AG08396 (cell line): ENCODE results near the gene NPR2.

Source experiments
- DNase-seq: peaks from one replicate; pipeline ENCODE4 v3.0.0; 2012; ENCODE audit warnings: low spot score, mixed read lengths

Gene NPR2

DNA sequence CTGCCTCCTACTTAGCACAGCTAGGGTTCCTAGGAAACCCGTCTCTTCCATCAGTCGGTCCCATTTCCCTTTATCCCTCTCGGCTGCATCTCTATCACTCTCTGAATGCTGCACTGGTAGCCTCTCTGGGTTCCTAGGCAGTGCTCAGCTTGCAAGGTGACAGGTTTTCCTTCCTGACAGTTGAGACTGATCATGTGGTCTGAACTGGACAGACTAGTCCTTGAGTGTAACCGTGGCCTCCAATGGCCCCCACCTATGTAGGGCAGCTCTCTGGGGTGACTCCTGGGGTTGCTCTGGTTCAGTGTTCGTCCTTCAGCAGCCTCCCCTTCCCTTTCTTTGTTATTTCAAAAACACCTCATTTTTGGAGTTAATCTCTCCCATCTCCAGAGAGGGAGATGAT is 41.4 kb downstream of the NPR2 start:
- no peak for DNase-seq

DNA sequence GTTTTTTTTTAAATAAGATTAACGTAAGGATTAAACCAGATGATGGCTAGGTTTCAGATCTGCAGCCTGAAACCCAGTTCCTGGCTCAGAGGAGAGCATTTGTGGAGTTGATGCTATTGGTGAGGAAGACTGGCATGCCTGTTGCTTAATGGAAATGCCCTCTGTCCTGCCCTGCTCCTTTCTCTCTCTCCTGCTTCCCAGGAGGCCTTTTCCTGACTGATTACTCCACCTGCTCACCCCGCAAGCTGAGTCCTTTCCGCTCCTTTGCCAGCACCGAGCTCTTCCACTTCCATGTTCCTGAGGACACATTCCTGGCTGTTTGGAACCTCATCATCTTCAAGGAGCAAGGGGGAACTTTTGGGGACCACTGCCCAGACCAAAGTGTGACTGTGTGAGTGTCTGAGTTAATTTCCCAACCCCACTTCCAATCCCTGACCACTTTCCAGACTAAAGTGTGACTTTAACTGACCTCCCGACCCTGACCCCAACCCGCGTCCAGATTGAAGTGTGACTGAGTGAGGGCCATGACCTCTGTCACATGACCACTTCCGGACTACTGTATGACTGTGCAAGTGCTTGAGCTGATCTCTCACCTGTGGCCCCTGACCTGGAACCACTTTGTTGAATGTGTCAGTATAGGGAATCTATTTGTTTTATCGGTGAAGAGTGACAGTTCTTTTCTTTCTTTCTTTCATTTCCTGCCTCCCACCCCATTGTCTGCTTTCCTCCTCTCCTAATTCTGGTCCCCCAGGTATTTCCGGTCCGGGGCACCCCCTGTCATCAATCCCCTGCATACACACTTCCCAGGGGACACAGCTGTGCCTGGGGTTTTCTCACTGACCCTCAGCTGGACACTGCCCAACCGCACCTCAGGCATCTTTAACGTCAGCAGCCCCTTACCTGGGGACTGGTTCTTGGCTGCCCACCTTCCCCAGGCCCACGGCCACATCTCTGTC is 43.1 kb downstream of the NPR2 start:
- no peak for DNase-seq

- no peak for DNase-seq
These were observed 43.8 kb downstream of the NPR2 start for GRCh38 chr9:35835216-35835632.

DNA sequence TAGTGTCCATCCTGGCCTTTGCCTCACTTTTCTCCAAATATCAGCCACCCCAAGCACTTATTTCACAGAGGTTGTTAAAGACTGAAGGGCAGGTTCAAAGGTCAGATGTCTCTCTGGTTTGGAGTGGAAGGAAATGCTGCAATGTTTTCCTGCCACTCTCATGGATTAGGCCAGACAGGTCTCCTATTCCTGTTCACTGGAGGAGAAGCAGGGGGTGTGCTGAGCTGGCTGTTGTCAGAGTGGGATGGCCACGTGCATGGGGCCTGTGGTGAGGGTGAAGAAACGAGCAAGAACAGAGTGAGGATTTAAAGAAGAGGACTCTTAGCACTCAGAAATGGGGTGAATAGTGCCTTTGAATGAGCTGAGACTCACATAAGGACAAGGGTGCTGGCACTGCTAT is 44.4 kb downstream of the NPR2 start:
- no peak for DNase-seq

DNA sequence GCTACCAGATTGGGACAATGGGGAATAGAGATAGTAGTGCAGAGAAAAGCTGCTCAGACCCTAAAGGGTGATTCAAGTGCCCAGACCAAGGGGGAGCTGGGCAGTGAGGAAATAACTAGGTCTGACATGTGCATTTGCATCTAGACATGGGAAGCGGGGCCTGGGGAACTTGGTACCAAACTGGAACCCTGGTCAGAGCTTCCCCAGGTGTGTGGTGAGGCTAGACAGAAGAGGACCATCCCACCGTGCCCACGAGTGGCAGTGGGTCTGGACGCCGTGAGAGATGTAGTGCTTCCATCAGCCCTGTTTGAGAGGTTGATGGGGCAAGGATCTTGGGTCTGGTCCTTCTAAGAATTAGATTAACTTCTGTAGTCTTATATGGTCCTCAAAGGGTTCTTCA is 45.2 kb downstream of the NPR2 start:
- DNase-seq, result no peak

DNA sequence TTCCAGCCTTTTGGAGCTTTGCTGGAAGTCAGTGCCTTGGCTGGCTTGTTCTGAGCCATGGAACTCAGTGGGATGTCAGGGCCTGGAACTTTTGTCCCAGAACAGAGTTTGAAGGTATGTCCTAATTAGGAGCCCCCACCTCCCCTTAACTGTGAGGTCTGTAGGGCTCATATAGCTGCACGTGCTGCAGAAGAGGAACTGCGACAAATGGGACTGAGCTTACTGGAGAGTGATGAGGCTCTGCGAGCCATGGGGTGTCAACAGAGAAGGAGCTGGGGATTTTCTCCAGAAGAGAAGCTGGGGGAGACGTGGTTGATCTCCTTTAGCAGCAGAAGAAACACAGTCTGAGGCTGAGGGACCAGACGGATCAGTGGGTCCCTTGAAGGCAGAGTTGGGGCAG is 48.5 kb downstream of the NPR2 start:
- DNase-seq, result no peak

- no peak for DNase-seq
These were observed 49.7 kb downstream of the NPR2 start for GRCh38 chr9:35840881-35841644.

GRCh38 chr9:35841645-35841900 is 50.2 kb downstream of the NPR2 start:
- no peak for DNase-seq

GRCh38 chr9:35842020-35842745 is 50.8 kb downstream of the NPR2 start:
- DNase-seq, result no peak

- no peak for DNase-seq
These were observed 51.4 kb downstream of the NPR2 start for GRCh38 chr9:35842795-35843194.

- peak; percentile 82 for DNase-seq
These were observed 53.4 kb downstream of the NPR2 start for GRCh38 chr9:35844628-35845270.

DNA sequence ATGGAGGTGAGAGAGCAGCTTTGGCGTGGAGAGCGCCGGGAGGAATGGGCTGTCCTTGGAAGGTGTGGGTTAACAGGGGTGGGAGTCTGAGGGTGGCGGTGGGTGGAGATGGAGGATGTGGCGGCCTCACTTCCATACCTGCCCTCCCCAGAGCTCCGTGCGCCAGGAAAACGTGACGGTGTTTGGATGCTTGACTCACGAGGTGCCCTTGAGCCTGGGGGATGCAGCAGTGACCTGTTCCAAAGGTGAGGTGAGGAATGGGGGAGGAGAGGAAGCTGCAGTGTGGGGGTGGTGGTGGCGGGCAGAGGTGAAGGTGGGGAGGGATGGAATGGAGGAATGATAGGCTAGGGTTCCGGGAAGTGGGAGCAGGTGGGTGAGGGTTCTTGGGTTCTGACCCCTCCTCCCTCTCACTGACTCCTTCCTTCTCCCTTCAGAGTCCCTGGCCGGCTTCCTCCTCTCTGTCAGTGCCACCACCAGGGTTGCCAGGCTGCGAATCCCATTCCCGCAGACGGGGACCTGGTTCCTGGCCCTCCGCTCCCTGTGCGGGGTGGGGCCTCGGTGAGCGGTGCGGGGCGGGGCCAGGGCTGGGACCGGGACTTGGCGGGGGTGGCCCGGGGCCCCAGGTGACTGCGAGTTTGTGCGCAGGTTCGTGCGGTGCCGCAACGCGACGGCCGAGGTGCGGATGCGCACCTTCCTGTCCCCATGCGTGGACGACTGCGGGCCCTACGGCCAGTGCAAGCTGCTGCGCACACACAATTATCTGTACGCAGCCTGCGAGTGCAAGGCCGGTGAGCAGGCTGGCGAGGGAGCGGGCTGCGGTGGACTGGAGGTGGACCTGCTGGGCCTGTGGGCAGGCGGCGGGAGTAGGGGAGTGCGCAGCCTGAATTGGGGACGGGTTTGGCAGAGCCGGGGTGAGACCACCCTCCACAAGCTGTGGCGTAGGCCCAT is 54.7 kb downstream of the NPR2 start:
- no peak for DNase-seq

DNA sequence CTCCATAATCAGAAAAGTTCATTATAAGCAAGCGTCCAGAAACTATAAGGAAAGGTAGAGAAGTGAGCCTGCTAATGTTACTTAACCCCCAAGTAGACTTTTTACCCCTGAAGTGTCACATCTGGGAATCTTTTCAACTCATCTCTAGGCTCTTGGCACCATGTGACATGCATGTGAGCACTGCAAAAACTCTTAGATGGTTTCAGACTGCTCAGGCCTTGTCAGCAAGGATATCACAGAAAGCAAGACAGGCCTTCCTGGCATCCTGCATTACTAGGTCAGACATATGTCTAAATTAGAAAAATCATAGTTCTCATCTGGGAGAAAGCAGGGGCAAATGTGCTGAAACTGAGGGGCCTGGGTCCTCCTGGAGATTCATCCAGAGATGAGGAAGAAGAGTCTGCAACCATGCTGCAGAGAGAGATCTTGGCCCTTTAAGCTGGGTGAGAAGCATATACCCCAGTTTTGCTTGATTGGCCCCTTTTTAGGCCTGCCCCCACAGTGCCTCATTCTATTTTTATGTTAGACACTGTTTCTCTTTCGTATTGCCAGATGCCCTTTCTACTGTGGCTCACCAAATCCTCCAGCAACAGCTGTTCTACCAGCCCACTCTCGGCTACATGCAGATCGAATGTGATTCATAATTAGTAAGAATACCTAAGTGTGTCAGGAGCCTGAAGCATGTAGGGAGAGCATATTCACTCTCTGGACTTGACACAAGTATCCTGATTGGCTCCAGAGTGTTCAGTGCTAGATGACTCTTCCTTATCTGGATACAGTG is 56.6 kb downstream of the NPR2 start:
- peak; percentile 93 for DNase-seq

GRCh38 chr9:35852267-35852815 is 61.0 kb downstream of the NPR2 start:
- no peak for DNase-seq

DNA sequence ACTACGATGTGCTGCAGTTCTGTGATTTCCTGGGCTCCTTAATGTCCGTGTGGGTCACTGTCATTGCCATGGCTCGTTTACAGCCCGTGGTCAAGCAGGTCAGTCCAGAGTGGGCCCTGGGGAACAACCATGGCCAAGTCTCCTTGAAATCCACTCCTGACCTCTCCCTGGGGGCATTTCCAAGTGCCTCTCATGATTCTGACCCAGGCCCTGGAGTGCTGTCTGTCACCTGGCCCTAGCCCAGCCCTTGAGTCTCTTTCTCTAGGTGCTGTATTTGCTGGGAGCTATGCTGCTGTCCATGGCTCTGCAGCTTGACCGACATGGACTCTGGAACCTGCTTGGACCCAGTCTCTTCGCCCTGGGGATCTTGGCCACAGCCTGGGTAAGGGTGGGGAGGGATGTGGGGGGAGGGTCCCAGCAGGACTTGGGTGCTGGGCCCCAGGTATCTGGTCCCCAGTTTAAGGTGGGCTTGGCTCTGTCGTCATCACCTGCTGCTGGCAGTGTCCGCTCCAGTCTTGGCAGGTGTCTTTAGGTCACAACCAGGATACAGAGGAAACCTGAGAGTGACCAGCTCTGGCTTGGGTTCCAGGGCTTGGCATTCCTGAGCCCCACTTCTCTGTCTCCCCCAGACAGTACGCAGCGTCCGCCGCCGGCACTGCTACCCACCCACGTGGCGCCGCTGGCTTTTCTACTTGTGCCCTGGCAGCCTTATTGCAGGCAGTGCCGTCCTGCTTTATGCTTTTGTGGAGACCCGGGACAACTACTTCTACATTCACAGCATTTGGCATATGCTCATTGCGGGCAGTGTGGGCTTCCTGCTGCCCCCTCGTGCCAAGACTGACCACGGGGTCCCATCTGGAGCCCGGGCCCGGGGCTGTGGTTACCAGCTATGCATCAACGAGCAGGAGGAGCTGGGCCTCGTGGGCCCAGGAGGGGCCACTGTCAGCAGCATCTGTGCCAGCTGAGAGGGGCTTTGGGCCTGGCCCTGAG is 61.8 kb downstream of the NPR2 start:
- no peak for DNase-seq

DNA sequence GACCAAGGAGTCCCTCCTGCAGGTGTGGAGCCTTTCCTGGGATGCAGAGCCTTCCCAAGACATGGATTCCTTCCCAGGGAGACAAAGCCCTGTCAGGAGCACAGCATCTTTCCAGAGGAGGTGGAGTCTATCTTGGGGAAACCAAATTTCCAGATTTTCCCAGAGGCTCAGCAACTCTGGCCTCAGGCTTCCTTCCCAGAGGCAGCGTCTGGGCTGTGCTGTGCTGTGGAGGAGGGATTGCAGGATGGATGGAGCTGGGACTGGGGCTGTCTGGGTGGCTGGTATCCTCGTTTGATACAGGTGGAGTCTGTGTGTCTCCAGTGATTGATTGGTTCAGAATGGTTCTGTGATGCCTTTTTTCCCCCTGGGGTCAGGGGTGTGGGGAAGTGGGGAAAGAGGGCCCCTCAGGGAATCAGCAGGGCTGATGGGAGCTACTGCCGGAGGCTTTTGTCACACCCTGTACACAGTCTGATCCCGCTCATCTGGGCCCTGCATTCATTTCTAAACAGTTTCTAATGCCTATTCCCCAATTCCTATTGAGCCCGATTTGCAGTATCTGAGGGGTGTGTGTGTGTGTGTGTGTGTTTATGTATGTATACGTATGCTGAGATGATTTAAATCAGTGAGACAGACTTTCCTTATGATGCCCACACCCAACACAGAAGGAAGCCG is 62.8 kb downstream of the NPR2 start:
- DNase-seq, result no peak

GRCh38 chr9:35856206-35856605 is 64.8 kb downstream of the NPR2 start:
- no peak for DNase-seq

- DNase-seq, result no peak
These were observed 65.5 kb downstream of the NPR2 start for GRCh38 chr9:35856882-35857281.
